Left ventricle myocardium inferior (tissue), 1 donor: ENCODE results near the gene DPH6. TPM values are rescaled to one million over a fixed set of nuclear protein-coding genes. Genes with fewer than 3 reads are reported as not detected.
"Not testable (repeated sequence)": the region's sequence is repeated elsewhere in the genome, so short reads cannot be mapped to it uniquely, and the experiment has no call there.

ENCODE experiments used
- DNase-seq: peaks from one replicate; pipeline ENCODE4 v3.0.0-alpha.2; 2020
- H3K27ac ChIP-seq: fragments of 200-600 bp; replicated peaks from 2 replicates; pipeline ENCODE4 v1.8.0; 2021
- H3K27me3 ChIP-seq: fragments of 200-600 bp; 2 replicates; pipeline ENCODE4 v1.8.0; 2021; ENCODE audit warnings: low read depth
- H3K36me3 ChIP-seq: fragments of 200-600 bp; 2 replicates; pipeline ENCODE4 v1.8.0; 2021
- H3K4me1 ChIP-seq: fragments of 200-600 bp; 2 replicates; pipeline ENCODE4 v1.8.0; 2021
- H3K4me3 ChIP-seq: fragments of 200-600 bp; 2 replicates; pipeline ENCODE4 v1.8.0; 2021; ENCODE audit warnings: mild to moderate bottlenecking, moderate library complexity
- H3K9me3 ChIP-seq: fragments of 200-600 bp; replicated peaks from 2 replicates; pipeline ENCODE4 v1.8.0; 2021
- intact Hi-C: fragments of 100-400 bp; cut with micrococcal nuclease; formaldehyde crosslinking; loops from one replicate; pipeline ENCODE4 v1.11.0; 2022
- long read RNA-seq: library from polyadenylated mRNA; unstranded; transcript quantifications from one replicate; pipeline ENCODE4 v2.0.0, GENCODE V29; 2021
- total RNA-seq: library from RNA; stranded (reverse); fragmentation: NEBNext Ultra II Directional; extraction: Animal tissue kit (Norgen Biotek cat#: 25700); gene quantifications from one replicate; pipeline ENCODE4 v1.2.1, GENCODE V29; 2021
- TF ChIP-seq, protein P1 (sequence below): fragments of 200-600 bp; IDR thresholded peaks from 2 replicates; pipeline ENCODE4 v1.8.0; 2021; ENCODE audit warnings: antibody characterized with exemption, mild to moderate bottlenecking, borderline replicate concordance
- donor health status: DM: no; HTN: yes; CAD: no; lungs with severe emphysema.

The DPH6 gene, protein sequence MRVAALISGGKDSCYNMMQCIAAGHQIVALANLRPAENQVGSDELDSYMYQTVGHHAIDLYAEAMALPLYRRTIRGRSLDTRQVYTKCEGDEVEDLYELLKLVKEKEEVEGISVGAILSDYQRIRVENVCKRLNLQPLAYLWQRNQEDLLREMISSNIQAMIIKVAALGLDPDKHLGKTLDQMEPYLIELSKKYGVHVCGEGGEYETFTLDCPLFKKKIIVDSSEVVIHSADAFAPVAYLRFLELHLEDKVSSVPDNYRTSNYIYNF
- total RNA-seq, result 13.9 TPM
- long read RNA-seq, transcript DPH6-201 (9 exons, 2,099 nt), result major isoform, 10 of 16 reads
- long read RNA-seq, partial matches to known transcripts, result 0 of 16 reads
- long read RNA-seq, other reads (novel, unspliced or antisense), result 4 of 16 reads

DNA sequence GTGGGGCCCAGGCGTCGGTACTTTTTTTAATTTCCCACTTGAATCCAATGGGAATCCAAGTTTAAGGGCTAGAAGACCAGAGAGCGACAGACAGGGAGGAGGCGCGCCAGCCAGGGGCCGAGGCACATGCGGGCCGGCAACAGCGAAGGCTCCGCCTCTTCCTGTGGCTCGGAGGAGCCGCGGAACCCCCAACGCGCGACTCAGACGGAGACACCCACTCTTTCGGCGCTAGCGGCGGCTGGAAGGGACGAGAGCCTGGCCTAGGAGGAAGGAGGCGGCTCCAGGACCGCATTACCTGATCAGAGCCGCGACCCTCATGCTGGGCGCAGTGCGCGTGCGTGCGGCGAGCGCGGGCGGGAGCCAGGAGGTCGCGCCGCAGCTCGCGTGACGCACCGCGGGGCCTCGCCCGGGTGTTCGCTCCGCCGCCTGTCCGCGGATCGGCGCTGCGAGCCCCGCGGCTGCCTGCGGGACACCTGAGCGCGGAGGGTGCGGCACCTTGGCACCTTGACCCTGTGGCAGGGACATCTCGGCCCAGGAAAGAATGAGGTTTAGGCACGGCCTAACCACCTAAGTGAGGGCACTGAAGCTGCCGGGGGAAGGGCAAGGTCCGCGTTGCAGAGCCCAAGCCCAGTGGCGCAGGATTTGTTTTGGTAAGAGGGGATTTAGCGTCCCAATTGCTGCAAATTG, at the start of gene DPH6:
TSS of gene DPH6 (minus strand) at position 342 of the 687 bp plus-strand sequence. CDS start at position 318, 24 bp downstream.
- DNase-seq, result peak; percentile 87
- Histone ChIP-seq H3K36me3 (no peaks in the 10 kb centered on the region), H3K27me3 (no peaks in the 10 kb centered on the region), H3K27ac (peak within 1 kb of the TSS; percentile 99), H3K4me1 (peaks cover 43% of the 10 kb centered on the region), H3K9me3 (no peaks in the 10 kb centered on the region), H3K4me3 (peak within 1 kb of the TSS; percentile 82)
- intact Hi-C loops, result no loop called here
- TF ChIP-seq, protein P1, sequence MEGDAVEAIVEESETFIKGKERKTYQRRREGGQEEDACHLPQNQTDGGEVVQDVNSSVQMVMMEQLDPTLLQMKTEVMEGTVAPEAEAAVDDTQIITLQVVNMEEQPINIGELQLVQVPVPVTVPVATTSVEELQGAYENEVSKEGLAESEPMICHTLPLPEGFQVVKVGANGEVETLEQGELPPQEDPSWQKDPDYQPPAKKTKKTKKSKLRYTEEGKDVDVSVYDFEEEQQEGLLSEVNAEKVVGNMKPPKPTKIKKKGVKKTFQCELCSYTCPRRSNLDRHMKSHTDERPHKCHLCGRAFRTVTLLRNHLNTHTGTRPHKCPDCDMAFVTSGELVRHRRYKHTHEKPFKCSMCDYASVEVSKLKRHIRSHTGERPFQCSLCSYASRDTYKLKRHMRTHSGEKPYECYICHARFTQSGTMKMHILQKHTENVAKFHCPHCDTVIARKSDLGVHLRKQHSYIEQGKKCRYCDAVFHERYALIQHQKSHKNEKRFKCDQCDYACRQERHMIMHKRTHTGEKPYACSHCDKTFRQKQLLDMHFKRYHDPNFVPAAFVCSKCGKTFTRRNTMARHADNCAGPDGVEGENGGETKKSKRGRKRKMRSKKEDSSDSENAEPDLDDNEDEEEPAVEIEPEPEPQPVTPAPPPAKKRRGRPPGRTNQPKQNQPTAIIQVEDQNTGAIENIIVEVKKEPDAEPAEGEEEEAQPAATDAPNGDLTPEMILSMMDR, result peak; percentile 41

DNA sequence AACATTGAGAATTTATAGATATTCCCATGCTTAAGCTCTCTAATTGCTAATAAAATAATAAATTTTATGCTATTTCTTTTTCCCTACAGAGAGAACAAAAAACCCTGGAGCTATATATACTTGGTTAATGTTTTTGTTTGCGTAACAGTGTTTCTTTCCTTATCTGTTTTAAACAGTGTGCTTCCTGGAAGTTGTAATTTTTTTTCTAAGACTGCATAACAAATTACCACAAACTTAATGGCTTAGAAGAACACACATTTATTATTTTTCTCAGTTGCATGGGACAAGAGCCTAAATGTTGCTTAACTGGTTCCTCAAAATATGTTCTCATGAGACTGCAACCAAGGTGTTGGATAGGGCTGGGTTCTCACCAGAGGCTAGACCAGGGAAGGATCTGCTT, 49.7 kb upstream of the DPH6 start:
- intact Hi-C loops, result no loop called here
- no peaks in the 10 kb centered on the region for H3K9me3 ChIP-seq

DNA sequence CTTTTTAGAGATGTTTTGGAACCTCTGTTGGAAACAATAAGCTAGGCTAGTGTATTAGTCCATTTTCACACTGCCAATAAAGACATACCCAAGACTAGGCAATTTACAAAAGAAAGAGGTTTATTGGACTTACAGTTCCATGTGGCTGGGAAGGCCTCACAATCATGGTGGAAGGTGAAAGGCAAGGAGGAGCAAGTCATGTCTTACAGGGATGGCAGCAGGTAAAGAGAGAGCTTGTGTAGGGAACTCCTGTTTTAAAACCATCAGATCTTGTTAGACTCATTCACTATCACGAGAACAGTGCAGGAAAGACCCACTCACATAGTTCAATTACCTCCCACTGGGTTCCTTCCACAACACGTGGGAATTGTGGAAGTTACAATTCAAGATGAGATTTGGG, 46.0 kb upstream of the DPH6 start:
- H3K9me3 ChIP-seq, intact Hi-C loops, H3K27ac ChIP-seq, DNase-seq, H3K36me3 ChIP-seq, H3K4me3 ChIP-seq, H3K27me3 ChIP-seq, H3K4me1 ChIP-seq: not testable (repeated sequence)

More for the DNA sequence above, 49.7 kb upstream of the DPH6 start:
- no peak overlapping the region for H3K27ac ChIP-seq
- TF ChIP-seq, protein P1, result no peak
- no peaks in the 10 kb centered on the region for H3K36me3 ChIP-seq
- no peaks in the 10 kb centered on the region for H3K4me1 ChIP-seq
- H3K4me3 ChIP-seq, result no peak overlapping the region
- no peak for DNase-seq
- no peaks in the 10 kb centered on the region for H3K27me3 ChIP-seq

DNA sequence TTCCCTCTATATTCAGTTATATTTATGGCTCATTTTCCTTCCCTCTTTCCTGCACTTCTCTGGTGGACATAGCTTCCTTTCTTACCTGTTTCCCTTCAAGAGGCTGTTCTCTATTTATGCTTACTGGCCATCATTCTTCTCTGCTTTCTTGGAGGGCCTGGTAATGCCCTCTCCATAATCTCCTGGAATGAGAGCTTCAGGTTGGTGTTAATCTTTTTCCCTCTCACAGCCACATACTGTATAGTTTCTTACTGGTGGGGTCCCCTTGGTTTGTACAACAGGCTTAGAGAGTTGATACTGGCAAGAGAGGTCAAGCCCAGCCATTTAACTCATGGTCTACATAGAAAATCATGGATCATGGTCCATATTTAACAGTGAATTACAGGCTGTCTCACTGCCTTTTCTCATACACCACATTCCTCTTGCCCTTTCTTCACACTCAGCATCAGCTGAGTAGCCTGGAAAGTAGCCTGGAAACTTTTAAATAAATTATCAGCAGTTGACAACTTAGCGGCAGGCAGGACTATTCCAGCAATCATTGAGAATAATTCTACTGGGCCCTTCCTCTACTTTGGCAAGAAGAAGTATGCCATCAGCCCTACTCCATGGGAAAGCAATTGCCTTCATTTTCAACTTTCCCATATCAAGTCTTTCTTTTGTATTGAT, 38.0 kb upstream of the DPH6 start:
- Histone ChIP-seq H3K4me3 (no peak overlapping the region), H3K36me3 (no peaks in the 10 kb centered on the region), H3K9me3 (no peaks in the 10 kb centered on the region), H3K27ac (peak overlapping the region; percentile 81), H3K27me3 (no peaks in the 10 kb centered on the region), H3K4me1 (peaks cover 47% of the 10 kb centered on the region)
- TF ChIP-seq, protein P1, result no peak
- DNase-seq, result no peak
- intact Hi-C loops, result no loop called here

DNA sequence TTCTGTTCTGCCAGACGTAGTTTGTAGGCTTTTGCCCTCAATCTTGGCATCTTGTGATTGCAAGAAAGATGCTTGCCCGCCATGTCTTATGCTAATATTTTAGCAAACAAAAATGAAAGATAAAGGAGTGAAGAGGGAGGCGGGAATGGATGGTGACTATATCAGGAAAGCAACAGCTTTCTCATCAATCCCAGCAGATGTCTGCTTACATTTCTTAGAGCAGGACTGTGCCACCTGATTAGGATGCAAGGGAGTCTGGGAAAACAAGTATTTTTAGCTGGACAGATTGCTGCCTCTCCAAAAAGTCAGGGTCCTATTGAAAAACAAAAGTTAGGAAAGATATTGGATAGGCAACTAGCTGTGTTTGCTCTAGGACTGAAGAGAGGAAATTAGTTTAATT, 34.6 kb upstream of the DPH6 start:
- H3K36me3 ChIP-seq, result no peaks in the 10 kb centered on the region
- peak overlapping the region; percentile 41 for H3K27ac ChIP-seq
- H3K9me3 ChIP-seq, result no peaks in the 10 kb centered on the region
- TF ChIP-seq, protein P1, result no peak
- no peak overlapping the region for H3K4me3 ChIP-seq
- intact Hi-C loops, result no loop called here
- DNase-seq, result no peak
- no peaks in the 10 kb centered on the region for H3K27me3 ChIP-seq
- peaks cover 44% of the 10 kb centered on the region for H3K4me1 ChIP-seq
